K562 (cell line): ENCODE data around the gene MON2. TPM values are rescaled to one million over a fixed set of nuclear protein-coding genes. Genes with fewer than 3 reads are reported as not detected.
A peak's percentile ranks its signal among the peaks of the same experiment; 100 is the strongest.

ENCODE experiments used
- ATAC-seq: fragments of 200-7000 bp; cut with Tn5 transposase; 3 replicates; pipeline ENCODE4 v1.9.1; 2020; ENCODE audit warnings: moderate library complexity
- BruUV-seq: library from RNA; stranded (reverse); fragments of 400-500 nt; replicated peaks from 2 replicates; lab custom pipeline; 2021; lab: Mats Ljungman, UMichigan
- CTCF ChIA-PET: fragments of 300-600 bp; formaldehyde crosslinking; extraction: SDS; loops from one replicate; lab custom pipeline; 2021; ENCODE audit warnings: low intra/inter-chr PET ratio; lab: Yijun Ruan, JAX
- POLR2A ChIA-PET: fragments of 300-600, 350-650 bp; sonication (Branson Sonifier 250); formaldehyde crosslinking; extraction: SDS; loops from one replicate; lab custom pipeline; 2021; ENCODE audit warnings: antibody characterized with exemption, inconsistent platforms; lab: Yijun Ruan, JAX
- DNase-seq, 4 experiments: peaks; one replicate each; pipeline versions ENCODE4 v3.0.0 to v3.0.0-alpha.2; 2011 to 2018; ENCODE audit warnings: low spot score in 3 of 4, mixed read lengths in 3 of 4; ENCODE audit errors: extremely low read depth in 1 of 4
- FAIRE-seq: peaks from 2 replicates; lab custom pipeline; 2011; peaks lifted over from hg19 to GRCh38; lab: Jason Lieb, UNC
- H2AFZ ChIP-seq: 2 replicates; pipeline ENCODE4 v1.6.0; 2011; ENCODE audit warnings: low read depth, low read length, control low read depth, inconsistent platforms
- H3K27ac ChIP-seq: fragments of 200-600 bp; 3 replicates; pipeline ENCODE4 v1.8.0; 2011; ENCODE audit warnings: low read depth, mild to moderate bottlenecking, control low read depth, inconsistent platforms, low read length, moderate library complexity, mixed read lengths; ENCODE audit errors: extremely low read depth
- H3K27me3 ChIP-seq, 2 experiments: fragments of 300-600 bp in 1 of 2; 2 replicates in 1 of 2; 3 replicates in 1 of 2; pipeline versions ENCODE4 v1.6.0 to v1.8.0; 2011; ENCODE audit warnings: inconsistent platforms in 2 of 2, low read length in 2 of 2, mild to moderate bottlenecking in 1 of 2, mixed read lengths in 1 of 2, moderate library complexity in 1 of 2; ENCODE audit not compliant: control insufficient read depth in 2 of 2, insufficient read depth in 2 of 2
- H3K36me3 ChIP-seq: fragments of 300-600 bp; 3 replicates; pipeline ENCODE4 v1.8.0; 2011; ENCODE audit warnings: mild to moderate bottlenecking, low read length, inconsistent platforms; ENCODE audit not compliant: control insufficient read depth, insufficient read depth
- H3K4me1 ChIP-seq, 2 experiments: fragments of 200-600 bp in 1 of 2; replicated peaks in 1 of 2; 2 replicates in 1 of 2; 3 replicates in 1 of 2; pipeline versions ENCODE4 v1.5.1 to v1.8.0; 2011; ENCODE audit warnings: inconsistent platforms in 2 of 2, low read length in 2 of 2, mild to moderate bottlenecking in 1 of 2, mixed read lengths in 1 of 2, moderate library complexity in 1 of 2; ENCODE audit not compliant: control insufficient read depth in 2 of 2, insufficient read depth in 2 of 2
- H3K4me2 ChIP-seq: 2 replicates; pipeline ENCODE4 v1.6.1; 2011; ENCODE audit warnings: low read length, control low read depth, inconsistent platforms, mixed read lengths; ENCODE audit not compliant: insufficient read depth
- H3K4me3 ChIP-seq: fragments of 200-600 bp; sonication (generic), shearing (Covaris generic); 2 replicates; pipeline ENCODE4 v1.5.1; 2016; ENCODE audit warnings: control low read depth, inconsistent platforms
- H3K79me2 ChIP-seq: fragments of 200-600 bp; 3 replicates; pipeline ENCODE4 v1.8.0; 2011; ENCODE audit warnings: low read length, inconsistent platforms; ENCODE audit not compliant: control insufficient read depth, insufficient read depth
- H3K9ac ChIP-seq, 2 experiments: 2 replicates each; pipeline versions ENCODE4 v1.6.0 to v1.6.1; 2011; ENCODE audit warnings: low read depth in 2 of 2, low read length in 2 of 2, control low read depth in 1 of 2, inconsistent platforms in 1 of 2, mild to moderate bottlenecking in 1 of 2, mixed read lengths in 1 of 2; ENCODE audit not compliant: insufficient read depth in 1 of 2
- H3K9me1 ChIP-seq: one replicate; pipeline ENCODE4 v1.6.0; 2011; ENCODE audit warnings: inconsistent platforms, mild to moderate bottlenecking, low read length, moderate library complexity; ENCODE audit not compliant: control insufficient read depth, insufficient read depth
- H3K9me3 ChIP-seq: replicated peaks from 2 replicates; pipeline ENCODE4 v1.5.1; 2011; ENCODE audit warnings: low read depth, low read length, inconsistent platforms; ENCODE audit not compliant: control insufficient read depth, insufficient read depth
- H4K20me1 ChIP-seq: replicated peaks from 2 replicates; pipeline ENCODE4 v1.6.1; 2011; ENCODE audit warnings: low read length, inconsistent platforms, mixed read lengths; ENCODE audit not compliant: control insufficient read depth, insufficient read depth
- CTCF ChIP-seq, 3 experiments: IDR thresholded peaks in 2 of 3; conservative IDR thresholded peaks in 1 of 3; 2 replicates each; pipeline ENCODE4 v1.5.1; 2011 to 2012; ENCODE audit warnings: low read length in 3 of 3, mild to moderate bottlenecking in 3 of 3, control low read depth in 2 of 3, improper control_type of control experiment in 1 of 3, inconsistent platforms in 1 of 3, low read depth in 1 of 3, mixed read lengths in 1 of 3, moderate library complexity in 1 of 3; ENCODE audit not compliant: insufficient read depth in 2 of 3
- MLX ChIP-seq, 2 experiments: fragments of 450-650 bp in 1 of 2; sonication (generic) in 1 of 2; formaldehyde crosslinking; conservative IDR thresholded peaks; 2 replicates each; pipeline versions ENCODE4 v1.4.0 to v1.8.1; 2020 to 2022; ENCODE audit warnings: mild to moderate bottlenecking in 1 of 2, missing genetic modification reagents in 1 of 2
- PREB ChIP-seq: sonication (generic); formaldehyde crosslinking; IDR thresholded peaks from 2 replicates; pipeline ENCODE4 v1.8.1; 2023; ENCODE audit warnings: mild to moderate bottlenecking, missing genetic modification reagents
- RAD21 ChIP-seq, 2 experiments: fragments of 250-450 bp in 1 of 2; fragments of 450-650 bp in 1 of 2; sonication (Bioruptor Pico) in 1 of 2; formaldehyde crosslinking in 1 of 2; IDR thresholded peaks in 1 of 2; conservative IDR thresholded peaks in 1 of 2; 2 replicates each; pipeline versions ENCODE4 v1.4.0 to v1.8.0; 2020 to 2022; ENCODE audit warnings: mild to moderate bottlenecking in 2 of 2, moderate library complexity in 1 of 2
- RFX7 ChIP-seq: fragments of 250-450 bp; sonication (Bioruptor Pico); IDR thresholded peaks from 2 replicates; pipeline ENCODE4 v1.5.1; 2021; ENCODE audit warnings: mild to moderate bottlenecking
- TBL1XR1 ChIP-seq, 2 experiments: IDR thresholded peaks; 2 replicates each; pipeline ENCODE4 v1.6.1; 2012; ENCODE audit warnings: improper control_type of control experiment in 2 of 2, low read length in 2 of 2, mild to moderate bottlenecking in 1 of 2
- ZEB2 ChIP-seq: fragments of 450-650 bp; IDR thresholded peaks from 2 replicates; pipeline ENCODE4 v1.6.1; 2016
- ZHX1 ChIP-seq: fragments of 150-350 bp; conservative IDR thresholded peaks from 2 replicates; pipeline ENCODE4 v1.6.1; 2014; ENCODE audit warnings: low read length
- ZNF668 ChIP-seq: fragments of 250-450 bp; sonication (Bioruptor Pico); IDR thresholded peaks from 2 replicates; pipeline ENCODE4 v1.8.0; 2022; ENCODE audit warnings: mild to moderate bottlenecking, inconsistent platforms
- WGBS: fragments of 100-300 bp; shearing (Covaris generic); methylation state at CpG from one replicate; pipeline ENCODE4 v1.1.6; 2016; ENCODE audit warnings: low coverage, mixed read lengths; ENCODE audit not compliant: insufficient coverage; ENCODE audit errors: missing lambda C conversion rate; 5-methylcytosine and 5-hydroxymethylcytosine counted together
- in situ Hi-C: fragments of 300-500 bp; cut with MboI; formaldehyde crosslinking; loops from 4 replicates; pipeline ENCODE4 v1.15.0; 2018; ENCODE audit warnings: inconsistent platforms, mixed read lengths
- intact Hi-C: fragments of 100-400 bp; cut with micrococcal nuclease; formaldehyde crosslinking; loops from 2 replicates; pipeline ENCODE4 v1.14.2; 2022
- polyA plus RNA-seq, 8 experiments: library from polyadenylated mRNA; depleted of rRNA in 4 of 8; stranded (reverse) in 5 of 8; unstranded in 3 of 8; fragments of >200 nt; fragmentation: Nextera tagmentation in 2 of 8; fragmentation: Illumina TruSeq in 1 of 8; extraction: Ambion mirVana in 2 of 8; extraction: Trizol in 1 of 8; gene quantifications; 2 replicates each; pipeline versions ENCODE4 v1.2.1 to v1.2.3, GENCODE V29; 2011 to 2014; ENCODE audit warnings: inconsistent platforms in 1 of 8, missing spikeins in 1 of 8
- total RNA-seq, 7 experiments: library from RNA; depleted of rRNA in 6 of 7; stranded (reverse); fragments of >200 nt in 6 of 7; fragmentation: Illumina TruSeq in 2 of 7; extraction: Trizol in 2 of 7; gene quantifications; 2 replicates each; pipeline versions ENCODE4 v1.2.1 to v1.2.3, GENCODE V29; 2011 to 2021; ENCODE audit warnings: low replicate concordance in 1 of 7

The MON2 gene
- total and polyA plus RNA-seq, 9 of the 15 experiments (the other 6 are each of a cell fraction or from before 2014, with no cell fraction given): 3.6 to 31.6 (median 16.8) TPM

DNA sequence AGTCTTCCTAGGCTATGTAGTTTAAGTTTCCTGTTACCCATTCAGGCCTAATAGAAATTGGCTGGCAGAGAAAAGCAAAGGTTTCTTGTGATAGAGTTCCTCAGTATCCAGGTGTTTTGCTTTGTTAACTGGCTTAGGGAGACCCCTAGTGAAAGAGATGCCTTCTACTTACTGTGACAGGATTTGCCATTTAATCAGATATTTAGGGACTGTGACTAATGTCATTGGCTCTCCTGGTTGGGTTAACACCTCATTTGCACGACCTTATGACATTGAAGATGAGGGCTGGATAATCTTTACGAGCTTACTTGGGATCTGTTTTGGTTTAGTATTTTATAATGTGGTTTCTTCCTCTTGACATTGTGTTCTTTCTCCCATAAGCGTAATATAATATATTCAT lies 5.8 kb downstream of the MON2 start:
- peak; percentile 13 to 30 (median 18) for DNase-seq
- Histone ChIP-seq H3K9me1 (no peaks in the 10 kb centered on the region), H4K20me1 (0 out of 2 replicates have a peak, but pooled peaks cover 4% of the 10 kb centered on the region), H3K9ac (no peak overlapping the region), H3K27me3 (no peaks in the 10 kb centered on the region), H3K36me3 (peaks cover 14% of the 10 kb centered on the region; the same call in 2 of the 3 replicates), H3K9me3 (no peaks in the 10 kb centered on the region), H3K4me3 (no peak overlapping the region), H3K79me2 (peaks cover 80% of the 10 kb centered on the region), H3K4me2 (no peak overlapping the region)
- WGBS: 46% methylated on average over 3 of the region's 3 CpGs
- CTCF ChIA-PET: no interaction called here
- peak in 1 of 3 experiments; percentile 27; a peak in 2 of 6 replicates for TF ChIP-seq CTCF (IDR thresholded peaks at IDR 0.05 in 2 of 3, conservative IDR thresholded peaks at IDR 0.05 in 1 of 3; ENCODE audit: insufficient read depth in 2 of 3, low read depth in 1 of 3, low read length in 3 of 3)
- TF ChIP-seq RFX7: no peak
- TF ChIP-seq ZNF668 (CRISPR knock-in tag): no peak
- no peak for TF ChIP-seq TBL1XR1 (IDR thresholded peaks at IDR 0.05; ENCODE audit: low read length in 2 of 2)
- peak in 1 of 2 experiments; percentile 32; a peak in 2 of 4 replicates for TF ChIP-seq RAD21 (CRISPR knock-in tag; conservative IDR thresholded peaks at IDR 0.05 in 1 of 2, IDR thresholded peaks at IDR 0.05 in 1 of 2)
- TF ChIP-seq PREB (CRISPR knock-in tag): no peak
- no peak for TF ChIP-seq ZEB2
- no peak for TF ChIP-seq ZHX1
- no peak for TF ChIP-seq MLX (CRISPR knock-in tag; conservative IDR thresholded peaks at IDR 0.05)
- TF ChIP-seq, all 486 proteins: peak for 2
- Histone ChIP-seq H2AFZ (no peak overlapping the region), H3K4me1 (peaks cover 5 to 9% of the 10 kb centered on the region in 2 experiments; a peak in 4 of 5 replicates), H3K27ac (no peak overlapping the region)
- POLR2A ChIA-PET: no interaction called here
- in situ Hi-C loops (no loop called here), intact Hi-C loops (loop anchor here (2.0 kb wide), 1 partner anchor 34 kb away; no protein-coding TSS in a partner anchor)
- BruUV-seq: no TSS peak
- ATAC-seq: peak; percentile 50
- no peak for FAIRE-seq
